ENCODE results near the gene COPB1. TPM values are rescaled to one million over a fixed set of nuclear protein-coding genes. Genes with fewer than 3 reads are reported as not detected.

COPB1 gene
- total and polyA plus RNA-seq, 2 of the 13 experiments (the other 11 are each of a cell fraction or from before 2014, with no cell fraction given) = 114 to 195 TPM

- peak; percentile 71 for TF ChIP-seq AGO2 (optimal IDR thresholded peaks at IDR 0.05; ENCODE audit: low read depth, low read length)
- peak; percentile 70; the same call in 1 of the 2 replicates for TF ChIP-seq ZNF235 (CRISPR knock-in tag; IDR thresholded peaks at IDR 0.05; ENCODE audit: borderline replicate concordance)
- TF ChIP-seq RNF219 (CRISPR knock-in tag; IDR thresholded peaks at IDR 0.05) = 0 out of 2 replicates have a peak, but pooled peaks have one; percentile 85
- peak; percentile 80; the same call in 1 of the 2 replicates for TF ChIP-seq FOXC1 (CRISPR knock-in tag; IDR thresholded peaks at IDR 0.05; ENCODE audit: borderline replicate concordance)
- TF ChIP-seq POLR2A (IDR thresholded peaks at IDR 0.05; ENCODE audit: insufficient read depth in 1 of 2, low read depth in 2 of 2, low read length in 2 of 2) = peak; percentile 78 to 79
- peak; percentile 74; the same call in 1 of the 2 replicates for TF ChIP-seq ZNF33B (CRISPR knock-in tag; IDR thresholded peaks at IDR 0.05)
- TF ChIP-seq SP1 (IDR thresholded peaks at IDR 0.05) = no peak
- no peak for TF ChIP-seq SP1 (CRISPR knock-in tag; IDR thresholded peaks at IDR 0.05)
- TF ChIP-seq SP5 (CRISPR knock-in tag; IDR thresholded peaks at IDR 0.05; ENCODE audit: borderline replicate concordance, low read depth) = peak; percentile 70
- peak; percentile 50; the same call in 1 of the 2 replicates for TF ChIP-seq MAFG (CRISPR knock-in tag; IDR thresholded peaks at IDR 0.05)
- TF ChIP-seq, protein P1, sequence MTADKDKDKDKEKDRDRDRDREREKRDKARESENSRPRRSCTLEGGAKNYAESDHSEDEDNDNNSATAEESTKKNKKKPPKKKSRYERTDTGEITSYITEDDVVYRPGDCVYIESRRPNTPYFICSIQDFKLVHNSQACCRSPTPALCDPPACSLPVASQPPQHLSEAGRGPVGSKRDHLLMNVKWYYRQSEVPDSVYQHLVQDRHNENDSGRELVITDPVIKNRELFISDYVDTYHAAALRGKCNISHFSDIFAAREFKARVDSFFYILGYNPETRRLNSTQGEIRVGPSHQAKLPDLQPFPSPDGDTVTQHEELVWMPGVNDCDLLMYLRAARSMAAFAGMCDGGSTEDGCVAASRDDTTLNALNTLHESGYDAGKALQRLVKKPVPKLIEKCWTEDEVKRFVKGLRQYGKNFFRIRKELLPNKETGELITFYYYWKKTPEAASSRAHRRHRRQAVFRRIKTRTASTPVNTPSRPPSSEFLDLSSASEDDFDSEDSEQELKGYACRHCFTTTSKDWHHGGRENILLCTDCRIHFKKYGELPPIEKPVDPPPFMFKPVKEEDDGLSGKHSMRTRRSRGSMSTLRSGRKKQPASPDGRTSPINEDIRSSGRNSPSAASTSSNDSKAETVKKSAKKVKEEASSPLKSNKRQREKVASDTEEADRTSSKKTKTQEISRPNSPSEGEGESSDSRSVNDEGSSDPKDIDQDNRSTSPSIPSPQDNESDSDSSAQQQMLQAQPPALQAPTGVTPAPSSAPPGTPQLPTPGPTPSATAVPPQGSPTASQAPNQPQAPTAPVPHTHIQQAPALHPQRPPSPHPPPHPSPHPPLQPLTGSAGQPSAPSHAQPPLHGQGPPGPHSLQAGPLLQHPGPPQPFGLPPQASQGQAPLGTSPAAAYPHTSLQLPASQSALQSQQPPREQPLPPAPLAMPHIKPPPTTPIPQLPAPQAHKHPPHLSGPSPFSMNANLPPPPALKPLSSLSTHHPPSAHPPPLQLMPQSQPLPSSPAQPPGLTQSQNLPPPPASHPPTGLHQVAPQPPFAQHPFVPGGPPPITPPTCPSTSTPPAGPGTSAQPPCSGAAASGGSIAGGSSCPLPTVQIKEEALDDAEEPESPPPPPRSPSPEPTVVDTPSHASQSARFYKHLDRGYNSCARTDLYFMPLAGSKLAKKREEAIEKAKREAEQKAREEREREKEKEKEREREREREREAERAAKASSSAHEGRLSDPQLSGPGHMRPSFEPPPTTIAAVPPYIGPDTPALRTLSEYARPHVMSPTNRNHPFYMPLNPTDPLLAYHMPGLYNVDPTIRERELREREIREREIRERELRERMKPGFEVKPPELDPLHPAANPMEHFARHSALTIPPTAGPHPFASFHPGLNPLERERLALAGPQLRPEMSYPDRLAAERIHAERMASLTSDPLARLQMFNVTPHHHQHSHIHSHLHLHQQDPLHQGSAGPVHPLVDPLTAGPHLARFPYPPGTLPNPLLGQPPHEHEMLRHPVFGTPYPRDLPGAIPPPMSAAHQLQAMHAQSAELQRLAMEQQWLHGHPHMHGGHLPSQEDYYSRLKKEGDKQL (CRISPR knock-in tag; IDR thresholded peaks at IDR 0.05; ENCODE audit: low read depth) = peak; percentile 25; the same call in 1 of the 2 replicates
- no peak; the same call in 1 of the 2 replicates for TF ChIP-seq SMC3 (IDR thresholded peaks at IDR 0.05; ENCODE audit: low read length)
- no peak for TF ChIP-seq CBX2 (IDR thresholded peaks at IDR 0.05; ENCODE audit: low read depth, low read length)
- peak; percentile 67; the same call in 1 of the 2 replicates for TF ChIP-seq CBX2 (CRISPR knock-in tag; IDR thresholded peaks at IDR 0.05; ENCODE audit: low read depth)
- TF ChIP-seq ATF7 (IDR thresholded peaks at IDR 0.05) = no peak
- TF ChIP-seq ATF7 (CRISPR knock-in tag; IDR thresholded peaks at IDR 0.05) = peak; percentile 48; the same call in 1 of the 2 replicates
- peak; percentile 40; the same call in 1 of the 2 replicates for TF ChIP-seq THRA (CRISPR knock-in tag; IDR thresholded peaks at IDR 0.05; ENCODE audit: borderline replicate concordance)
- TF ChIP-seq ZNF282 (IDR thresholded peaks at IDR 0.05; ENCODE audit: partially characterized antibody) = no peak
- peak; percentile 40; the same call in 1 of the 2 replicates for TF ChIP-seq ZNF124 (CRISPR knock-in tag; IDR thresholded peaks at IDR 0.05)
- peak; percentile 38; the same call in 1 of the 2 replicates for TF ChIP-seq ZNF768 (CRISPR knock-in tag; IDR thresholded peaks at IDR 0.05)
- TF ChIP-seq ZNF777 (CRISPR knock-in tag; IDR thresholded peaks at IDR 0.05) = no peak; the same call in 1 of the 2 replicates
Observed at GRCh38 chr11:14519917-14520746, 20.5 kb upstream of the COPB1 start, which contains the start of gene PSMA1 (continued).
